ENCODE results near the gene OR2AG1. TPM values are rescaled to one million over a fixed set of nuclear protein-coding genes. Genes with fewer than 3 reads are reported as not detected.

OR2AG1 gene
- total RNA-seq, 1 experiment from 2014 or later: not detected

DNA sequence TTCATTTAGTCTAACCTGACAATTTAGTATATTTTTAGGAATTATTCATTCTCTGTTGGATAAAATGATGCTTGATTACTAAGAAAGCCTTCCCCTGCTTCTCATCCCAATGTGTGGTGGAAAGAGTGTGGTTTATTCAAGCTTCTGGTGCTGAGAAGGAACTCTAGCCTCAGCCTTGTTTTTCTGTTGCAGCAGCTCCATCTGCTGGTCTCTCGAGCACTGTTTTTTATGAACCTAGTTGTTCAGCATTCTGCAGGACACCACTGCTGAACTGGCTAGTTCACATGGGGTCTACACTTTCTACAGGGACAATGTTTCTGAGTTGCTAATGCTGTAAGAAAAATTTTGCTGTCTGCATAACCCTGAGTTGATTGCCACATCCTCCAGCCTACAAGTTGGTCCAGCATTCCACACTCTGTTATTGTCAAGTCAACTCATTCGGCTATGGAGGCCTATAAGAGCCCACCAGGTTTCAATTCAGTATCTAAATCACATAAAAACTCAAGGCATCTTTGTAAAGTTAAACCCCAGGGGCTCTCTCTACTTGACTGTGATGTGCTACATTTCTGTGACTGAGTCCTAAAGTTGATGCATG lies 25.4 kb upstream of the OR2AG1 start:
- in situ Hi-C loops (cut with HindIII; ENCODE audit: low pct_unique_long_range_greater_than_20kb, low sequenced_read_pairs) (no loop called here), intact Hi-C loops (cut with micrococcal nuclease; ENCODE audit: unreplicated experiment) (loop anchor here (1.0 to 2.0 kb wide), 2 partner anchors 19 to 54 kb away; no protein-coding TSS in a partner anchor)
- Histone ChIP-seq H3K4me1 (ENCODE audit: control insufficient read depth, insufficient read depth, low read length) (no peaks in the 10 kb centered on the region), H3K27me3 (ENCODE audit: control insufficient read depth, insufficient read depth, low read length) (peaks cover 2% of the 10 kb centered on the region; the same call in 1 of the 2 replicates), H3K9me3 (ENCODE audit: control insufficient read depth, insufficient read depth, low read depth, low read length) (no peaks in the 10 kb centered on the region), H3K36me3 (ENCODE audit: control insufficient read depth, insufficient read depth, low read length) (no peaks in the 10 kb centered on the region), H3K27ac (ENCODE audit: low read length) (no peak overlapping the region), H3K4me3 (ENCODE audit: low read depth in 2 of 2, low read length in 2 of 2) (no peak overlapping the region)
- no TSS peak for BruUV-seq (replicated peaks)
- ChIA-PET CTCF (interaction anchor here (0.5 to 3.2 kb wide), 9 partner anchors 11 to 507 kb away, joined by 3 to 16 read pairs (median 3); no protein-coding TSS in a partner anchor), POLR2A (no interaction called here)
- DNase-seq (ENCODE audit: low read depth, low spot score) (no peak), ATAC-seq (peak; percentile 96)
- TF ChIP-seq, protein P1, sequence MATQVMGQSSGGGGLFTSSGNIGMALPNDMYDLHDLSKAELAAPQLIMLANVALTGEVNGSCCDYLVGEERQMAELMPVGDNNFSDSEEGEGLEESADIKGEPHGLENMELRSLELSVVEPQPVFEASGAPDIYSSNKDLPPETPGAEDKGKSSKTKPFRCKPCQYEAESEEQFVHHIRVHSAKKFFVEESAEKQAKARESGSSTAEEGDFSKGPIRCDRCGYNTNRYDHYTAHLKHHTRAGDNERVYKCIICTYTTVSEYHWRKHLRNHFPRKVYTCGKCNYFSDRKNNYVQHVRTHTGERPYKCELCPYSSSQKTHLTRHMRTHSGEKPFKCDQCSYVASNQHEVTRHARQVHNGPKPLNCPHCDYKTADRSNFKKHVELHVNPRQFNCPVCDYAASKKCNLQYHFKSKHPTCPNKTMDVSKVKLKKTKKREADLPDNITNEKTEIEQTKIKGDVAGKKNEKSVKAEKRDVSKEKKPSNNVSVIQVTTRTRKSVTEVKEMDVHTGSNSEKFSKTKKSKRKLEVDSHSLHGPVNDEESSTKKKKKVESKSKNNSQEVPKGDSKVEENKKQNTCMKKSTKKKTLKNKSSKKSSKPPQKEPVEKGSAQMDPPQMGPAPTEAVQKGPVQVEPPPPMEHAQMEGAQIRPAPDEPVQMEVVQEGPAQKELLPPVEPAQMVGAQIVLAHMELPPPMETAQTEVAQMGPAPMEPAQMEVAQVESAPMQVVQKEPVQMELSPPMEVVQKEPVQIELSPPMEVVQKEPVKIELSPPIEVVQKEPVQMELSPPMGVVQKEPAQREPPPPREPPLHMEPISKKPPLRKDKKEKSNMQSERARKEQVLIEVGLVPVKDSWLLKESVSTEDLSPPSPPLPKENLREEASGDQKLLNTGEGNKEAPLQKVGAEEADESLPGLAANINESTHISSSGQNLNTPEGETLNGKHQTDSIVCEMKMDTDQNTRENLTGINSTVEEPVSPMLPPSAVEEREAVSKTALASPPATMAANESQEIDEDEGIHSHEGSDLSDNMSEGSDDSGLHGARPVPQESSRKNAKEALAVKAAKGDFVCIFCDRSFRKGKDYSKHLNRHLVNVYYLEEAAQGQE (IDR thresholded peaks at IDR 0.05; ENCODE audit: insufficient read depth in 1 of 2, low read depth in 2 of 2, low read length in 1 of 2): no peak
- TF ChIP-seq SIN3A (IDR thresholded peaks at IDR 0.05; ENCODE audit: borderline replicate concordance, insufficient read depth, low read depth, low read length) (no peak), POLR2AphosphoS5 (IDR thresholded peaks at IDR 0.05; ENCODE audit: low read depth, low read length) (no peak)
- TF ChIP-seq, protein P2, sequence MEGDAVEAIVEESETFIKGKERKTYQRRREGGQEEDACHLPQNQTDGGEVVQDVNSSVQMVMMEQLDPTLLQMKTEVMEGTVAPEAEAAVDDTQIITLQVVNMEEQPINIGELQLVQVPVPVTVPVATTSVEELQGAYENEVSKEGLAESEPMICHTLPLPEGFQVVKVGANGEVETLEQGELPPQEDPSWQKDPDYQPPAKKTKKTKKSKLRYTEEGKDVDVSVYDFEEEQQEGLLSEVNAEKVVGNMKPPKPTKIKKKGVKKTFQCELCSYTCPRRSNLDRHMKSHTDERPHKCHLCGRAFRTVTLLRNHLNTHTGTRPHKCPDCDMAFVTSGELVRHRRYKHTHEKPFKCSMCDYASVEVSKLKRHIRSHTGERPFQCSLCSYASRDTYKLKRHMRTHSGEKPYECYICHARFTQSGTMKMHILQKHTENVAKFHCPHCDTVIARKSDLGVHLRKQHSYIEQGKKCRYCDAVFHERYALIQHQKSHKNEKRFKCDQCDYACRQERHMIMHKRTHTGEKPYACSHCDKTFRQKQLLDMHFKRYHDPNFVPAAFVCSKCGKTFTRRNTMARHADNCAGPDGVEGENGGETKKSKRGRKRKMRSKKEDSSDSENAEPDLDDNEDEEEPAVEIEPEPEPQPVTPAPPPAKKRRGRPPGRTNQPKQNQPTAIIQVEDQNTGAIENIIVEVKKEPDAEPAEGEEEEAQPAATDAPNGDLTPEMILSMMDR (IDR thresholded peaks at IDR 0.05): peak; percentile 93

DNA sequence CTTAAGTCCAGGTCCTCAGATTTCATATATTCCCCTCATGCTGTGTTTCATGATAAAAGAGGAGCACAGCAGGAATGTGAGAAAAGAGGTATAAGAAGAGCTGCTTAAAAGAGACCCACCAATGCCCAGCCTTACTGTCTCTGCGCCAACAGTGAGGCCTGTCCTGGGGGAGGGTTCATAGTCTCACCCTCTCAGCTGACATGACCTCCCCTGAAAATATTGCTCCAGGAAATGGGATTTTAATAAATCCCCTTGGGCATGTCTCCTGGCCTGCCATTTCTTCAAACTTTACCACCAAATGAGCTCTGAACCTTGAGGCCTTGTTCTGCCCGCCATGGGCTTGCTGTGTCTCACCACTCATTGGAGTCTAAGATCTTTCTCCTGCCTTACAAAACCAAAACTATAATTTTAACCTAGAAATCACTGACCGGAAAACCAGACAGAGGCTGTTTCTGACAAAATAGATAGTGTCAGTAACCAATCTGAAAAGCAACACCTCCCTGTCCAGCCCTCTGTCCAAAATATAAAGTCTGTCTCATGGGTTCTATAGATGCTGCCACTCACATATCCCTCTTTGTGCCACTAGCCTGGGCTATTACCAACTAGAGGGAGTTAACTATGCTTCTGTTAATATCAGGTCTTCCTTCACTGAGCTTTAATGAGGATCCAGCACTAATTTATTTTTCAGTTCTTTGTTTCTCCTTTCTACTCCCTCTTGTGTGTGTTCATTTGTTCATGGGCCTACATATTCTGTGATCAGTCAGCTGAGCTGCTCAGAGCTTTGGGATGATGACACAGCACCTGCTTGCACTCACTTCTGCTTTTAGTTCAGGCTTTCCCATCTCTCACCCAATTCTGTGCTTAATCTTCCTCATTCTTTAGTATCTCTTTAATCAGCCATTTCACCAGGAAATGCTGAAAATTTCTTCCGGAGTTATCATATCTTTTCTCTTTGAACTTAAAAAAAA lies 10.6 kb upstream of the OR2AG1 start, which contains the start of gene OR2AG2:
OR2AG2 (minus strand) TSS at position 51 of the 968 bp plus-strand sequence. CDS start 3,019 bp downstream, outside the sequence.
- no peaks in the 10 kb centered on the region for H3K36me3 ChIP-seq (ENCODE audit: control insufficient read depth, insufficient read depth, low read length)
- no TSS peak for BruUV-seq (replicated peaks)
- H3K4me3 ChIP-seq (ENCODE audit: low read depth in 2 of 2, low read length in 2 of 2): no peak within 1 kb of the TSS
- DNase-seq (ENCODE audit: low read depth, low spot score): no peak
- TF ChIP-seq, protein P2 (IDR thresholded peaks at IDR 0.05): no peak
- TF ChIP-seq SIN3A (IDR thresholded peaks at IDR 0.05; ENCODE audit: borderline replicate concordance, insufficient read depth, low read depth, low read length) (no peak), TCF7L2 (IDR thresholded peaks at IDR 0.05; ENCODE audit: low read depth, low read length) (no peak), POLR2AphosphoS5 (IDR thresholded peaks at IDR 0.05; ENCODE audit: low read depth, low read length) (no peak)
- TF ChIP-seq, protein P1 (IDR thresholded peaks at IDR 0.05; ENCODE audit: insufficient read depth in 1 of 2, low read depth in 2 of 2, low read length in 1 of 2): no peak
- CTCF ChIA-PET: no interaction called here
- H3K4me1 ChIP-seq (ENCODE audit: control insufficient read depth, insufficient read depth, low read length): no peaks in the 10 kb centered on the region
- intact Hi-C loops (cut with micrococcal nuclease; ENCODE audit: unreplicated experiment) (no loop called here), in situ Hi-C loops (cut with HindIII; ENCODE audit: low pct_unique_long_range_greater_than_20kb, low sequenced_read_pairs) (no loop called here)
- POLR2A ChIA-PET: no interaction called here
- no peaks in the 10 kb centered on the region for H3K9me3 ChIP-seq (ENCODE audit: control insufficient read depth, insufficient read depth, low read depth, low read length)
- H3K27ac ChIP-seq (ENCODE audit: low read length): no peak within 1 kb of the TSS
- ATAC-seq: no peak
- peaks cover 4% of the 10 kb centered on the region for H3K27me3 ChIP-seq (ENCODE audit: control insufficient read depth, insufficient read depth, low read length)
